Measurements from ENCODE around the gene FAM78A.
"Not testable (repeated sequence)": the region's sequence is repeated elsewhere in the genome, so short reads cannot be mapped to it uniquely, and the experiment has no call there.

Gene FAM78A

GRCh38 chr9:131281119-131281965, 5.0 kb upstream of the FAM78A start:
- DNase-seq (ENCODE audit: low spot score) = no peak

GRCh38 chr9:131280660-131281059, 4.3 kb upstream of the FAM78A start:
- no peak for DNase-seq (ENCODE audit: low spot score)

- no peak for DNase-seq (ENCODE audit: low spot score)
These were observed 3.7 kb upstream of the FAM78A start for GRCh38 chr9:131279863-131280570.

DNA sequence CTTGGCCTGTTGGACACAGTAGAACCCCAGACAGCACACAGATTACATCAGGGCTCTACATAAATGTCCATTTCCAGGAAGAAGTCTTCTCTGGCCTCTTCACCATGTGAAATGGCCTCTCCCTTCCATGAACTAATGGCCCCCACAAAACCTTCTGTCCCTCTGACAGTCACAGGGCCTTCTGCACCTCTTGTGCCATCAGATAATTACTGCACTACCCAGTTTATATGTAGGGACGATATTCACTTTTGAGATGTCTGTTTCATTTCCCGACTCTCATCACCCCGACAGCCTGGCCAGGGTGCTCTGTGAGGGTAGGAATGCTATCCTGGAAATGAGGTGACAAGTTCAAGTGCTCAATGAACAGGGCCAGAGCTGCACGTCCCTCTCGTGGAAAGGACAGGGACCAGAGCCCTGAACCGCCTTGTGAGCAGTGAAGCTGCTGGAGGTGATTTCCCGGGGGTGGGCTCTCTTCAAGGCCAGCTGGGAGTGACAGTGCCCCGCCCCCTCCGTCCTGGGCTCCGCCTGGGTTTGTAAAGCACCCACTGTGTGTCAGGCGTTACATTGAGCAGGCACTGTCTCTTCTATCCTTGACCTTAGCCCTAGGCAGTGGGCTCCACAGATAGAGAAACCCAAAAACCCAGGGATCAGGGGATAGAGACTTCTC, 3.0 kb upstream of the FAM78A start:
- no peak for DNase-seq (ENCODE audit: low spot score)

DNA sequence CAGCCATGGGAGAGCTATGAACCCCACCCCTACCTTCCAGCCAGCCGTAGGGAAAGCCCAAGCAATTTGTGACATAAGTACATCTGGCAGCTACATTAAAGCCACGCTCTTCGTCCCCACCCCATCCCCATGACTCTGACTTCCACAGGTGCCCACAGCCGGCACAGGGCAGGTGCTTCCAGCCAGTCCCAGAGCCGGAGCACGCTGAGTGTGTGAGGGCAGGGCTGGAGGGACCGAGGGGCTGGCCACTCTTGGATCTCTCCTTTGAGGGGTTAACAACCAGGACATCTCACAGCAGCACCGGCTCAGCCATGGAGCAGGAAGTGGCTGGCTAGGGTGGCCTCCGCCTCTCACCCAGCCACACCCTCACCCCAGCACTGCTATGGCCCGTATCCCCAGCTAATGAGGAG, 2.4 kb upstream of the FAM78A start:
- no peak for DNase-seq (ENCODE audit: low spot score)

- DNase-seq (ENCODE audit: low spot score) = peak; percentile 98
These were observed 1.8 kb upstream of the FAM78A start for GRCh38 chr9:131277910-131278701.

DNA sequence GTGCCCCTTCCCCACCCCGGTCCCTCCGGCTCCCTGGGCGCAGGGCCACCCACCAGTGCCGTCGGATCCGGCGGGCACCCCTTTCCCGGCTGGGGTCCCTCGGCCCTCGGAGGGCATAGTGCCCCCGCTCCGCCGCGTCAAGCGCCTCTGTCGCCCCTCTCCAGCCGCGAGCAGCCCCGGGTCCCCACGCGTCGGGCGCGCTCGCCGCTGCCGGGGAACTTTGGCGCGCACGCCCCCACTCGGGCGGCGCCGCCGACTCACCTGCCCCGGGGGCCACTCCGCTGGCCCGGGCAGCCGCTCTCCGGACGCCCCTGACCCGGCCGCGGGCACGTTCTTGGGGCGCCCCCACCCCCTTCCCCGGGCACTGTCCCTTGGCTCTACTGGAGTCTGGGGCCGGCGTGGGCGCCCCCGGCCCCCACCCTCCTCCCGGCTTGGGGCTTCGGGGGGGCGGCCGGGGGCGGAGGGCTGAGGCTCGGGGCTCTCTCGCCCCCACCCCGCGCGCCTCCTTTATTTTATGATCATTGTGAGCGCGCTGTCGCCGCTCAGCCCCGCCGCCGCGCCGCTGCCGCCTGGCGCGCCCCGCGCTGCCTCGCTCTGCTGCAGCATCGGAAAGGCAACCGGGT, 1.1 kb upstream of the FAM78A start:
- peak; percentile 67 for DNase-seq (ENCODE audit: low spot score)

GRCh38 chr9:131276891-131277286, 579 bp upstream of the FAM78A start:
- DNase-seq (ENCODE audit: low spot score) = peak; percentile 57

GRCh38 chr9:131275332-131276093, 797 bp downstream of the FAM78A start:
- DNase-seq (ENCODE audit: low spot score) = no peak

- DNase-seq (ENCODE audit: low spot score) = no peak
These were observed 1.5 kb downstream of the FAM78A start for GRCh38 chr9:131274674-131275331.

DNA sequence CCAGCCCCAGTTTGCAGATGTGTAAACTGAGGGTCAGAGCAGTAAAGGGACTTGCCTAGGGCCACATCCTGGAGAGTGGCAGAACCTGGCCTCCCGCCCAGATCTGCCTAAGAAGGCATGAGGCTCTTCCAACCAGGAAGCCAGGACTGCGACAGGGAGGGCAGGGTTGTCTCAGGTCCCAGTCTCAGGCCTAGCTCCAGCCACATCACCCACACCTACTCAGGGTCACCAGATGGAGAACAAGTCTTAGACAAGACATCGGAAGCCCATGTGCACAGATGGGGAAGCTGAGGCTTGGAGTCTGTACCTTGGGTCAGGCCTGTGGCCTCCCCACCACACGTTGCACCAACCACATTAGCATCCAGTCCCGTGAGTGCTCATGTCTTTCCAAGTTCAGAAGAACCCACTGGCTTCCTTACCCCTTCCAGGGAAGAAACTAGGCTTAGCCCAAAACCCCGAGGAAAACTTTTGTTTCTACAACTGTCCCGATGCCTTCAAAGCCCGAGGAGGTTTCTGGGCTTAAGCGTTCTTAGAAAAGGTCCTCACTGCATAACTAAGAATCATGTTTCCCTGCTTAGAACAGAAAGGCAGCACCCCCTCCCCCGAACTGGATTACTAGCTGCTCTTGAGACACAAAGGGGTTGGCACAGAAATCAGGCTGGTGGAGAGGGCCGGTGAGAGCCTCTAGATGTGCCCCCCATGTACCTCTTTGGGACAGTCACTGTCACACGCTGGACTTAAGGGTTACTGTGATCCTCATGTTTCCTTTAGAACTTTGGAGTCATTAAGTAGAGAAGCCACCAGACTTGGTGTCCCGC, 2.2 kb downstream of the FAM78A start:
- DNase-seq (ENCODE audit: low spot score) = no peak

DNA sequence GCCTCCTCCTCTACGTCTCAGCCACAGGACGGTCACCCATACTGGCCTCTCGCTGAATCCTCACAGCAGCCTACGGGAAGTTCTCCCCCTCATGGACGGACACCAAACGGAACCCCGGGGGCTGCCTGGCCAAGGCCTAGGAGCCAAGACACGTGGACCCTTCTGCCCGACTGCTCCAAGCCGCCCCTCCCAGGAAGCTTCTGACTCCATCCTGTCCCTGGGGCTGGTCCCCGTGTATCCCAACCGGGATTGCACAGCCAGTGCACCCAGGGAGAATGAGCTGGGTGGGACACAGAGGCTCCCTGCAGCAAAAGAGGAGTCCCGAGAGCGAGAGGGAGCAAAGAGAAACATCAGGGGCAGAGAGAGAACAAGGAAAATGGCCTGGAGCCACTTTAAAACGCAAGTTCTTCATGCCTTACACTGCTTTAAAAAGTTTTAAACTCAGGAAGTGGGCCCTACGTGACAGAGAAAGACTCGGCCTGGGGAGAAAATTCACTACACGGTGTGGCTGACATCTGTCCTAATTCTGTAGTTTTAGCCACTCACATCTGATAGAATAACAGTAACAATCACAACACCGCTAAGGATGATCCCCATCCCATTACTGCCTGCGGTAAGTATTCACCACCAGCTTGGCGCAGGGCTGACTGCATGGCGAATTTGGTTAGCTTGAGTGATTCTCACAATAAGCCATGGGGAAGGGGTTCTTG, 3.0 kb downstream of the FAM78A start:
- no peak for DNase-seq (ENCODE audit: low spot score)

- no peak for DNase-seq (ENCODE audit: low spot score)
These were observed 4.1 kb downstream of the FAM78A start for GRCh38 chr9:131272212-131272611.

GRCh38 chr9:131271506-131271931, 4.8 kb downstream of the FAM78A start:
- DNase-seq (ENCODE audit: low spot score) = peak; percentile 58

- not testable (repeated sequence) for DNase-seq (ENCODE audit: low spot score)
These were observed 5.4 kb downstream of the FAM78A start for GRCh38 chr9:131271016-131271273.

- no peak for DNase-seq (ENCODE audit: low spot score)
These were observed 5.9 kb downstream of the FAM78A start for GRCh38 chr9:131270171-131271015.

- DNase-seq (ENCODE audit: low spot score) = no peak
These were observed 9.8 kb downstream of the FAM78A start for GRCh38 chr9:131266266-131267229.

Data from D341Med (cell line).